Measurements from ENCODE around the gene UGT1A4.

Gene UGT1A4

DNA sequence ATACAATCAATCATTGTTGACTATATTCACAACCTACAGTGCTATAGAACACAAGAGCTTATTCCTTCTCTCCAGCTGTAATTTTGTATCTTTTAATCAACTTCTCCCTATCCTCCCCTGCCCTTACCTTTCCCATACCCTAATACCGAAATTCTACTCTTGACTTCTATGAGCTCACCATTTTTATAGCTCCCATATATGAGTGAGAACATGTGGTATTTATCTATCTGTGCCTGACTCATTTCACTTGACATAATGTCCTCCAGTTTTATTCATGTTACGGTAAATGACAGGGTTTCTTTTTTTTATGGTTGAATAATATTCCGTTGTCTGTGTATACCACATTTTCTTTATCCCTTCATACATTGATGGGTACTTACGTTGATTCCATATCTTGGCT, 62.2 kb downstream of the UGT1A4 start:
- DNase-seq (ENCODE audit: low spot score) = no peak

- no peak for DNase-seq (ENCODE audit: low spot score)
These were observed 71.0 kb downstream of the UGT1A4 start for GRCh38 chr2:233789554-233789953.

GRCh38 chr2:233791151-233791882, 72.8 kb downstream of the UGT1A4 start:
- DNase-seq (ENCODE audit: low spot score) = no peak

- no peak for DNase-seq (ENCODE audit: low spot score)
These were observed 73.4 kb downstream of the UGT1A4 start for GRCh38 chr2:233791883-233792329.

DNA sequence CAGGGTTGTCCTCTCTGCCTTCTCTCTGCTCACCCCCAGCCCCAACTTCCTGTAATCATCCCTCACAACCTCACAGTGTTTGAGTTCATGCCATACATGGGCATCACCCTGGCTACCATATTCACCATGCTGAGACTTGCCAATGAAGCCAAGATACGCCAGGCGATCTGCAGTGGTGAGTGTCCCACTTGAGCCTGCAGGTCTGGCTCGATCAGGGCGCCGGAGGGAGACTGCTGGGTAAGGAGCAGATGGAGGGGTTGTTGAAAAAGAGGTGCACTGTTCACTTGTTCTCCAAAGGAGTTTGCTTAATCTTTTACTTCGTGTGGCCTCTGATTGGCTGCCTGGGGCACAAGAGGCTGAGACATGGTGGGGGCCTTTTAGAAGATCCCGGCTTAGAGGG, 74.2 kb downstream of the UGT1A4 start:
- DNase-seq (ENCODE audit: low spot score) = no peak

GRCh38 chr2:233793465-233794127, 75.1 kb downstream of the UGT1A4 start:
- DNase-seq (ENCODE audit: low spot score) = no peak

DNA sequence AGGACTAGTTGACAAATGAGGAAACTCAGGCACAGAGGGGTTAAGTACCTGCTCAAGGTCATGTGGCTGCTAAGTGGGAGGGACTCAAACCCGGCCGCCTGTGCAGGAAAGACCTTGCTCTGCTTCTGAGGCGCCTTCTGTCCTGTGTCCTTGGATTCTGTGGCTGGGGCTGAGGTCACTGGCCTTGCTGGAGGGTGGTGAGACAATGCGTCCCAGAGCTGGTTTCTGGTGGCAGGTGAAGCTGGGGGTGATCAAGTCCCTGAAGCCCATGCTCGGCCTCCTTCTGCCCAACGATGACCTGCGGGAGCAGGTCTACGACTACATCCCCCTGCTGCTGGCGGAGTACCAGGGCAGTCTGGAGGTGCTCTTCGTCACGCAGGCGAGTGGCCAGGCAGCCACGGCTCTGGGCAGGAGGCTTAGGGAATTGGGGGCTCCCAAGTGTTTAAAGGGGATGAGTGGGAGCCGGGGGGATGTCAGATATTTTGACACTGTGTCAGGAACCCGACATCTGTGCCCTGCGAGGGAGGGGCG, 75.7 kb downstream of the UGT1A4 start:
- DNase-seq (ENCODE audit: low spot score) = no peak

DNA sequence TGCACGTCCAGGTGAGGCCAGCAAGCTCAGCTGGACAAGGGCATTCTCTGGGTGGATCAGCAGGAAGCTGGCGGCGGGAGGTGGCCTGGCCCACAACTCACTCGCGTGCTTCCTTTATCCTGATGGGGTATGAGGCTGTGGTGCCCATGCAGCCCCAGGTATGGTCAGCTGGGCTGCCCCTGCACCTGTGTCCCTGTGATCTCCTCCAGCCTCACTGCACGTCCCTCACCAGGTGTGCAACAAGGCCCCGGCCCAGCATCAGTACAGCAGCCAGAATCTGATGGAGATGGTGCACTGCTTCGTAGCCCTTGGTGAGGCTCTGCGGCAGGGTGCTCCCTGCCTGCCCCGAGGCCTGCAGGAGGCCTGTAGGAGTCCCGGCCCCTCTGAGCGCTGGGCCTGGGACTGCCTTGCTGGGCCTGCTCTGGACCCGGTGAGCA, 77.2 kb downstream of the UGT1A4 start:
- no peak for DNase-seq (ENCODE audit: low spot score)

GRCh38 chr2:233796254-233796653, 77.7 kb downstream of the UGT1A4 start:
- DNase-seq (ENCODE audit: low spot score) = no peak

DNA sequence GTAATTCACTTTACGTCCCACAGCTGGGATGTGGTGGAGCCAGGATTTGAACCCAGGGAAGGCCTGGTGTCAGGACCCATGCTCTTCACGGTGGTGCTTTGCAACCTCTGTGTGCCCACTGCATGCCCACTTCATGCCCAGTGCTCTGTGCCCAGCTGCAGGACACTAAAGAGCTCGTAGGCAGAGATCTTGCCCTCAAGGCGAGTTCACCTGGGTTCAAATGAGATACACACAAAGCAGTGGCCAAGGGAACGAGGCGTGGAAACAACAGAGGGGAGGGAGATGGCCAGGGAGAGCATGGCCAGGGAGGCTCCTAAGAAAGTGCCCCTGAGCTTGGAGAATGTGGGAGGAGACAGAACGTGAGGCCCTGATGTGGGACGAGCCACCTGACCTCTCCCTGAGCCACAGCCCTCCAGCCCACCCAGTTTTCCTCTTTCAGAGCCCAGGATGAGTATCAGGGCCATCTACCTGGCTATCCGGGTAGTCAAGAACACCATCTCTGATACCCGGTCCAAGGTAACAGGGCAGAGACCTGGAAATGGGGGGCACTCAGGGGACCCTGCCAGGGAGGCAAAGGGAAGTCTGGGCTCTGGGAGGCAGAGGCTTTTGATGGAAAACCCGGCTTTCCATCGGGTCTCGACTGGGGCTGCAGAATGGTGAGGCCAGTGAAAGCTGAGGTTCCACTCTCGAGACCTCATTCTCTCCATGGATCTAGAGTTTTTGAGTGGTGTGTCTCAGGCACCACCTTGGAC, 80.0 kb downstream of the UGT1A4 start:
- no peak for DNase-seq (ENCODE audit: low spot score)

DNA sequence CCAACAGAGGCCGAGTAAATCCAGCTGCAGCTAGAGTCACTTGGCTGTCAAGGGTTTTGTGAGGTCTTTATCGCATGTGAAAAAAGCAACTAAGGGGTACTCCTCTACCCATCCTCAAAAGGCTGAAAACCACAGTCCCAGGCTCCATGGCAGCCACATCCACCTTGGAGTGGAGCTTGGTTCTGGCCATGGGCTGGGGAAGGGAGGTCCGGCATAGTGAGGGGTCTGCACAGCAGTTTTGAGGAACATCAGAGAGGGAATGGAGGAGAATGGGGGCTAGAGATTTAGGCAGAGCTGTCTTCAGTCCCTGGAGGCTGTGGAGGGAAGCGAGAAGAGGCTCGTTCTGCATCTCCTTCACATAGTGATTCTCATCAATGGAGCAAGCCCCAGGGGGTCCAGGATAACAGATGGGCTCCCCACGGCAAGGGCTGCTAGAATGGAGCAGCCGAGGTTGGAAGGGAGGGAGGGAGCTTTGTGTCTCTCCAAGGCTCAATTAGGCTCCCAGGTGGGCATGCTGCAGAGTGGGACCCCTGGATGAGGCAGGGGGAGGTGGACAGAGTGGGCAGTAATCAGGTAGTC, 80.6 kb downstream of the UGT1A4 start:
- no peak for DNase-seq (ENCODE audit: low spot score)

DNA sequence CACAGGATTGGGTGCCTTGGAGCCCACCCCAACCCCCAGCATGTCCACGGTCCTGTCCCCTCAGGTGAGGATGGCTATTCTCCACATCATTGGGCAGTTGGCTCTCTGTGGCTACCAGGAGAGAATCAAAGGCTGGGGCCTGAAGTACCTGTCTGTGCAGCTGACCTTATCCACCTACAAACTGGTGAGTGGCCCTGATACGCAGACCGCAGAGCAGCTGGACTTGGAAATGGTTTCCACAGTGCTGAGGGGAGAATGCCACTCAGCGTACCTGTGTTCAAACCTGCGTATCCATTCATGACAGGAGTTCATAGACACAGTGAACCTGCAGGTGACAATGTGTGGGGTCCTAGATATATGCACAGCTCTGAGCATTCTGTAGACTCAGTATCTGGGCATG, 81.2 kb downstream of the UGT1A4 start:
- no peak for DNase-seq (ENCODE audit: low spot score)

GRCh38 chr2:233800208-233800607, 81.7 kb downstream of the UGT1A4 start:
- no peak for DNase-seq (ENCODE audit: low spot score)

DNA sequence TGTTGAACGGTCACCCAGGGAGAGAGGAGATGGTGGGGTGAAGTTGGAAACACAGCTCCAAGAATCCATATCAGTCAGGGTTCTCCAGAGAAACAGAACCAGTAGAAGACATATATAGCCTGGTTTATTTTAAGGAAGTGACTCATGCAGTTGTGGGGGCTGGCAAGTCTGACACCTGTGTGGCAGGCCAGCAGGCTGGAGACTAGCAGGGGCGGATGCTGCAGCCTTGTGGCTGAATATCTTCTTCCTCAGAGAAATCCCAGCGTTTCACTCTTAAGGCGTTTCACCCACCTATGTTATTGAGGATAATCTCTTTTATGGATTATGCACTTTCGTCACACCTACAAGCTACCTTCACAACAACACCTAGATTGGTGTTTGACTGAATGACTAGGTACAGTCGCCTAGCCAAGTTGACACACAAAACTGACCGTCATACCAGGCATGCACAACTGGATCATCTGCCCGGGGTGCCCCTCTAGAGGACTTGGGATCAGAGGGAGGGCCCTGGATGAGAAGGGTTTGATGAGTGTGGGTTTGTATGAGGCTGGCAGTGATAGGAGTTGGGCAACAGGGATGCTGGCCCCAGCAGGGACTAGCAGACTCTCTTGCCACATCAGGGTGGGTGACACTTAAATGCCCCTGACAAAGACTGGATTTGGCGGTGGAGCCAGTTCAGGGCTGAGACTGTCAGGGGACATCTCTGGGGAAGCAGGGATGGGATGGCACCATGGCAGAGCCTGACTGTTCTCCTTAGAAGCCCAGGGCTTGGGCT, 83.0 kb downstream of the UGT1A4 start:
- DNase-seq (ENCODE audit: low spot score) = no peak

GRCh38 chr2:233802132-233802815, 83.7 kb downstream of the UGT1A4 start:
- no peak for DNase-seq (ENCODE audit: low spot score)

GRCh38 chr2:233803292-233803911, 84.9 kb downstream of the UGT1A4 start:
- DNase-seq (ENCODE audit: low spot score) = no peak

DNA sequence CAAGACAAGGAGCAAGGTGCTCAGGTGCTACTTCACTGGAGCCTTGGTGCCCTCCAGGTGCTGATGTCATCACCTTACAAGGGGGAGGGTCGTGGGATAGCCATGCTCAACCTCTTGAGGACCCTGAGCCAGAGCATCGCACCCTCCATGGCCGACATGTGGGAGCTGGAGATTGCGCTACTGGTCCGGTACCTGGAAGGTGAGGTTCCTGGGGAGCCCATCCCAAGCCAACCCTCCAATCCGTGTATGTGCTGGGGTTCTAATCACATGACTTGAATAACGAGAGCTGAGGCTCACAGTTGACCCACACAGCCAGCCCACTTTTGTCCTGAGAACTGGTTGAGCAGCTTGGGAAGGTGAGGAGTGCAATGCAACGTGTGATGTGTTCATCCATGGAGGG, 85.5 kb downstream of the UGT1A4 start:
- DNase-seq (ENCODE audit: low spot score) = no peak

DNA sequence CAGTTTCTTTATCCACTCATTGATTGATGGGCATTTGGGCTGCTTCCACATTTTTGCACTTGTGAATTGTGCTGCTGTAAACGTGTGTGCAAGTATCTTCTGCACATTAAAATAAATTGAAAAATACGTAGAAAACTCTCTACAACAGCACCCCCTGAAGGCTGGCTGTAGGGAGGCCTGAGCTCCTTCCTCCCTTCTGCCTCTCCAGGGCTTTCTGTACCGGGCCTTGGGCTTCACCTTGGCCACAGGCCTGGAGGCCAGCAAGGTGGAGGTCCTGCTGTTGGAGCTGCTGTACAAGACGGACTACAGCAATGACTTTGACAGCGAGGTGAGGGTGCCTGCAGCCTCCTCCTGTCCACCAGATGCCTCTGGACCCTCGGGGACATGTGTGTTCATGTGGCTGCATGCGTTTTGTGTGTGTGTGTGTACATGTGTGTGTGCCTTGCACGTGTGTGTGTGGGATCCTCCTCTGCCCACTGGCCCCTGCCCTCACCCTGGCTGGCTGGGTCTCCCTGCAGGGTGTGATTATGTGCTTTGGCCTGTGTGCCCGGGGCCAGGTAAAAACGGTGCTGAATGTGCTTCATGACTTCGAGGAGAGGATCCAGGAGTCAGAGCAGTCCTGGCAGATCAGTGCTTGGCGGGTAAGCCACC, 88.8 kb downstream of the UGT1A4 start:
- DNase-seq (ENCODE audit: low spot score) = no peak

Data from SK-N-DZ (cell line).